ENCODE measurements around the gene RAPGEF4.

RAPGEF4 gene

GRCh38 chr2:172928756-172929155 lies 193.1 kb downstream of the RAPGEF4 start:
- H3K4me3 ChIP-seq (ENCODE audit: low read length), result peak overlapping the region; percentile 56
- no peaks in the 10 kb centered on the region for H3K9me3 ChIP-seq (ENCODE audit: control insufficient read depth, low read length)
- no peak overlapping the region for H3K9ac ChIP-seq (ENCODE audit: low read length)
- DNase-seq (ENCODE audit: low read depth), result peak; percentile 61
- no peaks in the 10 kb centered on the region for H3K27me3 ChIP-seq (replicated peaks; ENCODE audit: control insufficient read depth, insufficient read depth, low read length)
- peaks cover 38% of the 10 kb centered on the region for H3K4me1 ChIP-seq (ENCODE audit: control insufficient read depth, insufficient read depth, low read length)
- no peaks in the 10 kb centered on the region for H3K36me3 ChIP-seq (ENCODE audit: control insufficient read depth, insufficient read depth, low read length, severe bottlenecking)

- Histone ChIP-seq H3K9ac (ENCODE audit: low read length) (no peak overlapping the region), H3K9me3 (ENCODE audit: control insufficient read depth, low read length) (no peaks in the 10 kb centered on the region), H3K27me3 (replicated peaks; ENCODE audit: control insufficient read depth, insufficient read depth, low read length) (no peaks in the 10 kb centered on the region), H3K36me3 (ENCODE audit: control insufficient read depth, insufficient read depth, low read length, severe bottlenecking) (no peaks in the 10 kb centered on the region), H3K4me1 (ENCODE audit: control insufficient read depth, insufficient read depth, low read length) (peaks cover 38% of the 10 kb centered on the region), H3K4me3 (ENCODE audit: low read length) (no peak overlapping the region)
- DNase-seq (ENCODE audit: low read depth), result peak; percentile 46
Observed at GRCh38 chr2:172929644-172930043, 194.0 kb downstream of the RAPGEF4 start.

- no peak overlapping the region for H3K4me3 ChIP-seq (ENCODE audit: low read length)
- DNase-seq (ENCODE audit: low read depth), result no peak
- no peaks in the 10 kb centered on the region for H3K9me3 ChIP-seq (ENCODE audit: control insufficient read depth, low read length)
- H3K36me3 ChIP-seq (ENCODE audit: control insufficient read depth, insufficient read depth, low read length, severe bottlenecking), result no peaks in the 10 kb centered on the region
- H3K27me3 ChIP-seq (replicated peaks; ENCODE audit: control insufficient read depth, insufficient read depth, low read length), result no peaks in the 10 kb centered on the region
- no peak overlapping the region for H3K9ac ChIP-seq (ENCODE audit: low read length)
- peaks cover 38% of the 10 kb centered on the region for H3K4me1 ChIP-seq (ENCODE audit: control insufficient read depth, insufficient read depth, low read length)
Observed at GRCh38 chr2:172930871-172931255, 195.2 kb downstream of the RAPGEF4 start.

GRCh38 chr2:172931256-172931894 lies 195.7 kb downstream of the RAPGEF4 start:
- no peak overlapping the region for H3K4me3 ChIP-seq (ENCODE audit: low read length)
- DNase-seq (ENCODE audit: low read depth), result peak; percentile 59

GRCh38 chr2:172931918-172932520 lies 196.4 kb downstream of the RAPGEF4 start:
- Histone ChIP-seq H3K4me1 (ENCODE audit: control insufficient read depth, insufficient read depth, low read length) (peaks cover 34% of the 10 kb centered on the region), H3K4me3 (ENCODE audit: low read length) (no peak overlapping the region), H3K36me3 (ENCODE audit: control insufficient read depth, insufficient read depth, low read length, severe bottlenecking) (no peaks in the 10 kb centered on the region), H3K9me3 (ENCODE audit: control insufficient read depth, low read length) (no peaks in the 10 kb centered on the region), H3K9ac (ENCODE audit: low read length) (no peak overlapping the region), H3K27me3 (replicated peaks; ENCODE audit: control insufficient read depth, insufficient read depth, low read length) (no peaks in the 10 kb centered on the region)
- peak; percentile 91 for DNase-seq (ENCODE audit: low read depth)

More at GRCh38 chr2:172931256-172931894, 195.7 kb downstream of the RAPGEF4 start:
- Histone ChIP-seq H3K4me1 (ENCODE audit: control insufficient read depth, insufficient read depth, low read length) (peaks cover 38% of the 10 kb centered on the region), H3K27me3 (replicated peaks; ENCODE audit: control insufficient read depth, insufficient read depth, low read length) (no peaks in the 10 kb centered on the region), H3K9ac (ENCODE audit: low read length) (peak overlapping the region; percentile 10), H3K9me3 (ENCODE audit: control insufficient read depth, low read length) (no peaks in the 10 kb centered on the region), H3K36me3 (ENCODE audit: control insufficient read depth, insufficient read depth, low read length, severe bottlenecking) (no peaks in the 10 kb centered on the region)

- peaks cover 35% of the 10 kb centered on the region for H3K9me3 ChIP-seq (ENCODE audit: control insufficient read depth, low read length)
- DNase-seq (ENCODE audit: low read depth), result no peak
Observed at GRCh38 chr2:172937884-172938712, 202.5 kb downstream of the RAPGEF4 start.

GRCh38 chr2:172938713-172939375 lies 203.2 kb downstream of the RAPGEF4 start:
- Histone ChIP-seq H3K4me3 (ENCODE audit: low read length) (no peak overlapping the region), H3K4me1 (ENCODE audit: control insufficient read depth, insufficient read depth, low read length) (no peaks in the 10 kb centered on the region), H3K36me3 (ENCODE audit: control insufficient read depth, insufficient read depth, low read length, severe bottlenecking) (no peaks in the 10 kb centered on the region), H3K9me3 (ENCODE audit: control insufficient read depth, low read length) (peaks cover 35% of the 10 kb centered on the region), H3K27me3 (replicated peaks; ENCODE audit: control insufficient read depth, insufficient read depth, low read length) (no peaks in the 10 kb centered on the region), H3K9ac (ENCODE audit: low read length) (no peak overlapping the region)
- peak; percentile 44 for DNase-seq (ENCODE audit: low read depth)

More at GRCh38 chr2:172937884-172938712, 202.5 kb downstream of the RAPGEF4 start:
- no peak overlapping the region for H3K9ac ChIP-seq (ENCODE audit: low read length)
- H3K36me3 ChIP-seq (ENCODE audit: control insufficient read depth, insufficient read depth, low read length, severe bottlenecking), result no peaks in the 10 kb centered on the region
- no peak overlapping the region for H3K4me3 ChIP-seq (ENCODE audit: low read length)
- H3K27me3 ChIP-seq (replicated peaks; ENCODE audit: control insufficient read depth, insufficient read depth, low read length), result no peaks in the 10 kb centered on the region
- H3K4me1 ChIP-seq (ENCODE audit: control insufficient read depth, insufficient read depth, low read length), result no peaks in the 10 kb centered on the region

- no peaks in the 10 kb centered on the region for H3K36me3 ChIP-seq (ENCODE audit: control insufficient read depth, insufficient read depth, low read length, severe bottlenecking)
- no peak overlapping the region for H3K4me3 ChIP-seq (ENCODE audit: low read length)
- H3K9ac ChIP-seq (ENCODE audit: low read length), result no peak overlapping the region
- no peak for DNase-seq (ENCODE audit: low read depth)
- peaks cover 32% of the 10 kb centered on the region for H3K9me3 ChIP-seq (ENCODE audit: control insufficient read depth, low read length)
- no peaks in the 10 kb centered on the region for H3K27me3 ChIP-seq (replicated peaks; ENCODE audit: control insufficient read depth, insufficient read depth, low read length)
- no peaks in the 10 kb centered on the region for H3K4me1 ChIP-seq (ENCODE audit: control insufficient read depth, insufficient read depth, low read length)
Observed at GRCh38 chr2:172943539-172943938, 207.9 kb downstream of the RAPGEF4 start.

GRCh38 chr2:172944022-172944793 lies 208.6 kb downstream of the RAPGEF4 start:
- Histone ChIP-seq H3K9me3 (ENCODE audit: control insufficient read depth, low read length) (peaks cover 25% of the 10 kb centered on the region), H3K27me3 (replicated peaks; ENCODE audit: control insufficient read depth, insufficient read depth, low read length) (no peaks in the 10 kb centered on the region), H3K36me3 (ENCODE audit: control insufficient read depth, insufficient read depth, low read length, severe bottlenecking) (no peaks in the 10 kb centered on the region), H3K9ac (ENCODE audit: low read length) (no peak overlapping the region), H3K4me1 (ENCODE audit: control insufficient read depth, insufficient read depth, low read length) (no peaks in the 10 kb centered on the region), H3K4me3 (ENCODE audit: low read length) (no peak overlapping the region)
- no peak for DNase-seq (ENCODE audit: low read depth)

- H3K36me3 ChIP-seq (ENCODE audit: control insufficient read depth, insufficient read depth, low read length, severe bottlenecking), result no peaks in the 10 kb centered on the region
- H3K4me1 ChIP-seq (ENCODE audit: control insufficient read depth, insufficient read depth, low read length), result no peaks in the 10 kb centered on the region
- H3K27me3 ChIP-seq (replicated peaks; ENCODE audit: control insufficient read depth, insufficient read depth, low read length), result no peaks in the 10 kb centered on the region
- no peak overlapping the region for H3K9ac ChIP-seq (ENCODE audit: low read length)
- H3K9me3 ChIP-seq (ENCODE audit: control insufficient read depth, low read length), result peaks cover 18% of the 10 kb centered on the region
- no peak overlapping the region for H3K4me3 ChIP-seq (ENCODE audit: low read length)
- DNase-seq (ENCODE audit: low read depth), result no peak
Observed at GRCh38 chr2:172944794-172945509, 209.3 kb downstream of the RAPGEF4 start.
